ENCODE results near the gene TCEAL4. TPM values are rescaled to one million over a fixed set of nuclear protein-coding genes. Genes with fewer than 3 reads are reported as not detected.

The TCEAL4 gene
- total and polyA plus RNA-seq, 2 of the 13 experiments (the other 11 are each of a cell fraction or from before 2014, with no cell fraction given): 12.6 to 31.0 TPM

- TF ChIP-seq, protein P1, sequence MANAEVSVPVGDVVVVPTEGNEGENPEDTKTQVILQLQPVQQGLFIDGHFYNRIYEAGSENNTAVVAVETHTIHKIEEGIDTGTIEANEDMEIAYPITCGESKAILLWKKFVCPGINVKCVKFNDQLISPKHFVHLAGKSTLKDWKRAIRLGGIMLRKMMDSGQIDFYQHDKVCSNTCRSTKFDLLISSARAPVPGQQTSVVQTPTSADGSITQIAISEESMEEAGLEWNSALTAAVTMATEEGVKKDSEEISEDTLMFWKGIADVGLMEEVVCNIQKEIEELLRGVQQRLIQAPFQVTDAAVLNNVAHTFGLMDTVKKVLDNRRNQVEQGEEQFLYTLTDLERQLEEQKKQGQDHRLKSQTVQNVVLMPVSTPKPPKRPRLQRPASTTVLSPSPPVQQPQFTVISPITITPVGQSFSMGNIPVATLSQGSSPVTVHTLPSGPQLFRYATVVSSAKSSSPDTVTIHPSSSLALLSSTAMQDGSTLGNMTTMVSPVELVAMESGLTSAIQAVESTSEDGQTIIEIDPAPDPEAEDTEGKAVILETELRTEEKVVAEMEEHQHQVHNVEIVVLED (CRISPR knock-in tag; IDR thresholded peaks at IDR 0.05; ENCODE audit: borderline replicate concordance): no peak
- no peak for TF ChIP-seq ZEB1 (IDR thresholded peaks at IDR 0.05; ENCODE audit: insufficient replicate concordance, low read depth)
- TF ChIP-seq ZNF333 (CRISPR knock-in tag; IDR thresholded peaks at IDR 0.05; ENCODE audit: borderline replicate concordance): no peak
- no peak for TF ChIP-seq CEBPB (IDR thresholded peaks at IDR 0.05; ENCODE audit: borderline replicate concordance, low read depth, low read length)
- TF ChIP-seq ZNF607 (CRISPR knock-in tag; IDR thresholded peaks at IDR 0.05; ENCODE audit: borderline replicate concordance): 0 out of 2 replicates have a peak, but pooled peaks have one; percentile 34
- no peak for TF ChIP-seq ZNF12 (CRISPR knock-in tag; IDR thresholded peaks at IDR 0.05)
- peak; percentile 27 to 69; a peak in 2 of 4 replicates for TF ChIP-seq POLR2A (IDR thresholded peaks at IDR 0.05; ENCODE audit: insufficient read depth in 1 of 2, low read depth in 2 of 2, low read length in 2 of 2)
- no peak for TF ChIP-seq AGO2 (optimal IDR thresholded peaks at IDR 0.05; ENCODE audit: low read depth, low read length)
- TF ChIP-seq YEATS4 (CRISPR knock-in tag; IDR thresholded peaks at IDR 0.05; ENCODE audit: borderline replicate concordance): 0 out of 2 replicates have a peak, but pooled peaks have one; percentile 13
- TF ChIP-seq TRIM22 (IDR thresholded peaks at IDR 0.05): no peak
- TF ChIP-seq KDM3A (CRISPR knock-in tag; IDR thresholded peaks at IDR 0.05; ENCODE audit: low read depth): no peak
- no peak for TF ChIP-seq YEATS2 (CRISPR knock-in tag; IDR thresholded peaks at IDR 0.05; ENCODE audit: borderline replicate concordance)
- peak; percentile 70 for TF ChIP-seq ZFX (CRISPR knock-in tag; IDR thresholded peaks at IDR 0.05; ENCODE audit: low read depth)
- no peak for TF ChIP-seq LBX2 (CRISPR knock-in tag; IDR thresholded peaks at IDR 0.05; ENCODE audit: borderline replicate concordance)
- no peak for TF ChIP-seq ZNF362 (CRISPR knock-in tag; IDR thresholded peaks at IDR 0.05; ENCODE audit: borderline replicate concordance)
- no peak for TF ChIP-seq CREM (IDR thresholded peaks at IDR 0.05)
- TF ChIP-seq CREM (CRISPR knock-in tag; IDR thresholded peaks at IDR 0.05): no peak
- TF ChIP-seq ZBTB38 (CRISPR knock-in tag; IDR thresholded peaks at IDR 0.05): no peak
- TF ChIP-seq EED (CRISPR knock-in tag; IDR thresholded peaks at IDR 0.05): no peak
- TF ChIP-seq THRA (CRISPR knock-in tag; IDR thresholded peaks at IDR 0.05; ENCODE audit: borderline replicate concordance): no peak
- TF ChIP-seq NPAS2 (CRISPR knock-in tag; IDR thresholded peaks at IDR 0.05; ENCODE audit: borderline replicate concordance): no peak
These were observed at the start of gene TCEAL4 (continued) for GRCh38 chrX:103585411-103586313.

Measured in HepG2 (cell line).